Small intestine (tissue), 7 donors: ENCODE results near the gene TPGS2. TPM values are rescaled to one million over a fixed set of nuclear protein-coding genes. Genes with fewer than 3 reads are reported as not detected.
A peak's percentile ranks its signal among the peaks of the same experiment; 100 is the strongest.

Source experiments
- DNase-seq, 2 donors: peaks; one replicate each; pipeline versions ENCODE4 v3.0.0 to v3.0.0-alpha.2; 2013
- FAIRE-seq: peaks from 2 replicates; lab custom pipeline; 2012; peaks lifted over from hg19 to GRCh38; lab: Jason Lieb, UNC
- H3K27ac ChIP-seq, 3 donors: one replicate each; pipeline ENCODE4 v1.5.1; 2013; ENCODE audit warnings: low read length in 2 of 3, mild to moderate bottlenecking in 2 of 3, control low read depth in 1 of 3, inconsistent platforms in 1 of 3, low read depth in 1 of 3, moderate library complexity in 1 of 3
- H3K27me3 ChIP-seq, 3 donors: one replicate each; pipeline ENCODE4 v1.6.1; 2013; ENCODE audit warnings: low read length in 3 of 3, inconsistent platforms in 1 of 3; ENCODE audit not compliant: control insufficient read depth in 3 of 3, insufficient read depth in 3 of 3
- H3K36me3 ChIP-seq, 3 donors: one replicate each; pipeline ENCODE4 v1.6.1; 2013; ENCODE audit warnings: low read length in 3 of 3, inconsistent platforms in 1 of 3, low read depth in 1 of 3, mild to moderate bottlenecking in 1 of 3, moderate library complexity in 1 of 3; ENCODE audit not compliant: control insufficient read depth in 3 of 3, insufficient read depth in 2 of 3
- H3K4me1 ChIP-seq, 3 donors: one replicate each; pipeline ENCODE4 v1.6.1; 2013; ENCODE audit warnings: low read length in 2 of 3, inconsistent platforms in 1 of 3, low read depth in 1 of 3, mild to moderate bottlenecking in 1 of 3, moderate library complexity in 1 of 3; ENCODE audit not compliant: control insufficient read depth in 3 of 3, insufficient read depth in 2 of 3
- H3K4me3 ChIP-seq, 3 donors: one replicate each; pipeline ENCODE4 v1.5.1; 2013; ENCODE audit warnings: low read length in 3 of 3, control low read depth in 1 of 3, inconsistent platforms in 1 of 3, low read depth in 1 of 3, mild to moderate bottlenecking in 1 of 3, moderate library complexity in 1 of 3
- H3K9me3 ChIP-seq, 2 donors: one replicate each; pipeline ENCODE4 v1.6.1; 2013; ENCODE audit warnings: low read depth in 1 of 2, low read length in 1 of 2; ENCODE audit not compliant: control insufficient read depth in 2 of 2, insufficient read depth in 1 of 2
- WGBS, 3 donors: extraction: QIAGEN DNeasy Blood & Tissue Kit; methylation state at CpG; one replicate each; pipeline ENCODE4 v1.1.7; 2013; 5-methylcytosine and 5-hydroxymethylcytosine counted together
- polyA plus RNA-seq, 4 donors: library from polyadenylated mRNA; stranded (reverse) in 3 of 4; unstranded in 1 of 4; fragments of 200-250 nt in 3 of 4; fragments of 120-200 nt in 1 of 4; gene quantifications; one replicate each; pipeline versions ENCODE4 v1.2.1 to v1.2.3, GENCODE V29; 2013
- donor health status: healthy with polysubstance abuse.
- donor health status: control.
- donor health status: control.
- donor health status: Bipolar disorder and iron deficiency.
- donor health status: healthy.

TPGS2 gene
- polyA plus RNA-seq, 4 donors = 31.8 to 66.2 (median 47.3) TPM

DNA sequence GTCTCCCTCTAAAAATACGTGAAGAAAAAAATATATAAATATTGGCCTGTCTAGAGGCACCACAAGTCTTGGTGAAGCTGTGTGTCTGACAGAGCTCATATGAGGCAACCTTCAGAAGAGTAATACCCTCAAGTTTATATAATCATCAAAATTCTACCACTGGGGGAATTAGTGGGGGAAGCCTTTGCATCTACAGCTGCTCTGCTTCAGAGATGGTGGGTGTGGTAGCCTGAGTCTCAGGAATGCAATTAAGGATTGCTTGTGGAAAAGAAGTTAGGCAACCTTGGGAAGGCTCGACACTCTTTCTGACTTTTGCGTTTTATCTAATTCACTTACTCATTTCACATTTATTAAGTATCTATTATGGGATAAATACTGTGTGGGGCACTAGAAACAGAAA, 17.4 kb downstream of the TPGS2 start:
- DNase-seq = no peak
- WGBS, 3 donors = 75 to 93% (median 82%) methylated on average over 3 of the region's 3 CpGs
- no peak for FAIRE-seq

DNA sequence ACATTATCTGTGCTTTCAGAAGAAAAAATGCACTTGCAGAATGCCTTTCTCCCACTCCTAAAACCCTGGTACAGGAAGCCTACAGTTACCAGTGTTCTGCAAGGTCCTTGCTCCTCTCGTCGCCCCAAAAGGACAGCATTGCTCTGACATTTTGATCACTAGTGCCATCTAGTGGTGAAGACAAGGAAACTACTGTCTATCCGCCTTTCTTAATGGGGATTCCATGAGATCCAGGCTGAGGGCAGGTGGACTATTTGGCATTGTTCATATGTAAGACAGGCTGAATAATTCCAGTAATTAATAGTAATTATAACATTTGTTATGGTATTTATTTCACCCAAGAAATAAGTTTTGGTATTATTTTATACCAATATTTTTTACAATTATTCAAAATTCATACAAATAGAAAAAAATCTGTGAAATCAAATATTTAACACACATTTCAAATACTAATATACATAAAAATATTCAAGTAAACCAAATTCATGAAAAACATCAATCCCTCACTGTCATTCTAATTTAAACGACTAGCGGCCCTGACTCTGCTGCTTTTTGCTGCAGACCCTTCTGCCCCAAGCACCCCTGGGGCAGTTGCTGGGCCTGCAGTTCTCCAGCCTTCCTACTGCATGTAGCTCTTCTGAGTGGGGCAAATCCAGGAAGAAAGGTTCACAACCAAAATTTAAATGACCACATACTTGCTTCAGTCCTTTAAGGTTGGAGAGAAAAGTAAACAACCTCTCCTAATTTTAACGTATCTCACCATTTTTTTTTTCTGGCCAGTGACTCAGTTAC, 19.0 kb downstream of the TPGS2 start:
- peak; percentile 66 to 73 for DNase-seq
- 45% methylated on average over 6 of the region's 6 CpGs for WGBS, 3 donors

More for the DNA sequence above, 17.4 kb downstream of the TPGS2 start:
- Histone ChIP-seq H3K4me1 (no peaks in the 10 kb centered on the region), H3K27ac (no peak overlapping the region), H3K36me3 (peaks cover 0 to 27% (median 0%) of the 10 kb centered on the region in 3 donors), H3K27me3 (no peaks in the 10 kb centered on the region), H3K4me3 (no peak overlapping the region), H3K9me3 (no peaks in the 10 kb centered on the region)

DNA sequence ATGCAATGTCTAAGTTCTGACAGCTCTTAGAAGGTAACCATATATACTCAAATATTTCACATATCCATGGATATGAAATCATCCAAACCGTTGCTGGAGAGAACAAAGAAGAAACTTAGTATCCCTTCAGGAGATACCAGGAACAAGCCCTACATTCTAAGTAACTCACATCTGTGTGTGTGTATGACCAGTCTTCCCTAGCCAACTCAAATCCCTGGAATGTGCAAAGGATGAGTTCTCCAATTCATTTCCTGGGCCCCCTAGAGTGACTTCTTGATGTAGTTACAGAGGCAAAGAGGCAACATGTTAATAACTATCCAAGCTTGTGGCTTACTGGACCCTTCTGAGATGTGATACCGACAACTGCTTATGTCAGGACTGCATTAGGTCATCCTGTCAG, 20.1 kb downstream of the TPGS2 start:
- Histone ChIP-seq H3K9me3 (no peaks in the 10 kb centered on the region), H3K4me3 (no peak overlapping the region), H3K27ac (no peak overlapping the region), H3K27me3 (no peaks in the 10 kb centered on the region), H3K36me3 (peaks cover 10 to 36% (median 11%) of the 10 kb centered on the region in 3 donors), H3K4me1 (no peaks in the 10 kb centered on the region)
- WGBS, 3 donors = 90 to 94% (median 90%) methylated on average over 2 of the region's 2 CpGs
- FAIRE-seq = no peak
- no peak for DNase-seq

More for the DNA sequence above, 19.0 kb downstream of the TPGS2 start:
- no peak for FAIRE-seq
- Histone ChIP-seq H3K27me3 (no peaks in the 10 kb centered on the region), H3K9me3 (no peaks in the 10 kb centered on the region), H3K4me3 (no peak overlapping the region), H3K27ac (no peak overlapping the region), H3K36me3 (peaks cover 4 to 30% (median 7%) of the 10 kb centered on the region in 3 donors), H3K4me1 (no peaks in the 10 kb centered on the region)

DNA sequence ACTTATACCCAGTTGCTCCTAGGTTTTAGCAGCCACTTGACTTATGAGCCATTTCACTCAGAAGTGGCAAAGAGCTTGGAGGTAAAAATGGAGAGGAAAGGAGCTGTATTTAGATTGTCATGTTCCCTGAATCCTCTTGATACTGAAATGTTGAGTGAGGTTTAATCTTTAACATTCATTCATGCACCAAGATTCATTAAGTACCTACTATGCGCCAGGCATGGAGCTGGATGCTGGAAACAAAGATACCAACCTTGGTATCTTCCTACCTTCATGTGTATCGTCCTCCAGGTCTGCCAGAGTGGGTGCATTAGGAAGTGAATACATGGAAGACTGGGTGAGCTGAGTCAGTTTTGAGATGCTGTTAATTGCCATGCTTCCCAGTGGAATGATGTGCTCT, 23.7 kb downstream of the TPGS2 start:
- 98 to 100% (median 98%) methylated on average over 2 of the region's 2 CpGs for WGBS, 3 donors
- DNase-seq = no peak
- Histone ChIP-seq H3K9me3 (no peaks in the 10 kb centered on the region), H3K27ac (no peak overlapping the region), H3K36me3 (peaks cover 14 to 36% (median 15%) of the 10 kb centered on the region in 3 donors), H3K27me3 (no peaks in the 10 kb centered on the region), H3K4me3 (no peak overlapping the region), H3K4me1 (no peaks in the 10 kb centered on the region)
- FAIRE-seq = no peak

DNA sequence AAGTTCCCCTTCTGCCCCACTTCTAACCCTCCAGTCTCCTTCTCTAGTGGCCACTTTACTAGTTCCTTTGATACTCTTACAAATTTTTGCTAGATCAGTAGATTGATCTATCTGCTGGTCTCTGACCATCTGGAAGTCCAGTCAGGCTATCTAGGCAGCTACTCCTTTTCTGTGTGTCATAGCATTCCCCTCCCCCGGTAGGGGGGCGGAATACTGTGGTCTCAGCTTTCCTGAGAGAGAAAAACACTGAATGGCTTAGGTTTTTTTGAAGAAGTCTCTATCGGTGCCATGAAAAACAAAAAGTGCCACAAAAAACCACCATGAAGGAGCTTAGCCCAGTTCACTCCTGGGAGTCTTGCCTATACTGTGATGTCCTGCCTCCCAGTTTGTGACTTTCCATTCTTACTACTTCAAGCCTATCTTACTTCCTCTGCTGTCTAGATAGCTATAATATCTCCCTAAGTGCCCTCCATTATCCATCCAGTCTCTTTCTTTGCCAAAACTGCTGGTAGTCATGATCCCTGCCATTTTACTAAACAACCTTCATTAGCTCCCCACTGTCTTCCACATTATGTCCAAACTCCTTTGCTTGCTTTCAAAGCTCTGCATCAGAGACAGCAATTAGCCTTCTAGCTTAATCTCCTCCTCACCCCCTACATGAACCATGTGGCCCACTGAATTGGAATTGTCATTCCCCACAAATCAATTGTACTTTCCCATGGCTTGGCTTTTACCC, 29.9 kb downstream of the TPGS2 start:
- FAIRE-seq = no peak
- WGBS, 3 donors = 93 to 98% (median 94%) methylated on average over 3 of the region's 3 CpGs
- H3K27me3 ChIP-seq = no peaks in the 10 kb centered on the region
- no peaks in the 10 kb centered on the region for H3K4me1 ChIP-seq
- no peak overlapping the region for H3K4me3 ChIP-seq
- peaks cover 13 to 42% (median 13%) of the 10 kb centered on the region in 3 donors for H3K36me3 ChIP-seq
- no peak for DNase-seq
- H3K9me3 ChIP-seq = no peaks in the 10 kb centered on the region
- no peak overlapping the region for H3K27ac ChIP-seq

DNA sequence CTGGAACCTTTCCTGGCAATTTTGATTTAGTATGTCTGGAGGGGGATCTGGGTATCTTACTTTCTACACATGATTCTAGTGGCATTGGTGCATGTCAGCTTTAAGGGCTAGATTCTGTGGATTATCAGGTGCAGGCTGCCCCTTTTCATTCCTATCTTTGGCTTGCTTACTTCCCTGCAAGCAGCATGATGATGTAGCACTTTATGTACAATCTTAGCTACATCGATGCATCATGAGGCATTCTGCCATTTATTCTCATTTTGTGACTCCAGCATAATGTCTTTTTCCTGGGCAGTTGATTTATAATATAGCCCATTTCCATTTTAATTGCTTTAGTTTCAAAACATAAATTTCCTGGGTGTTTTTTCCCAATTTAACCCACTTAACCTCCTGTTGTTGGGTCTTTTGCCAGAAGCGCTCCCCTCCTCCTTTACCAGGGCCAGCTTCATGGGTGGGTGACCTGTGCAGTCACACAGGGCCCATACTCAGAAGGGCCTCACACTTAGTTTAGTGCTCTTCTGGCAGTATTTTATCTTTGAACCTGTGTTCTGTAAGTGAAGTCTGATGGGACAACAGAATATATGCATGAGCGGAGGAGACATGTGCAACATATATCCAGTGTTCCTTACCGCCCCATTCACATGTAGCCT, 36.0 kb downstream of the TPGS2 start:
- Histone ChIP-seq H3K4me1 (no peaks in the 10 kb centered on the region), H3K36me3 (peaks cover 2 to 38% (median 6%) of the 10 kb centered on the region in 3 donors), H3K9me3 (peaks cover 0 to 3% of the 10 kb centered on the region in 2 donors), H3K27ac (no peak overlapping the region), H3K27me3 (no peaks in the 10 kb centered on the region), H3K4me3 (no peak overlapping the region)
- no peak for DNase-seq
- 97 to 98% (median 98%) methylated on average over 4 of the region's 4 CpGs for WGBS, 3 donors
- no peak for FAIRE-seq

DNA sequence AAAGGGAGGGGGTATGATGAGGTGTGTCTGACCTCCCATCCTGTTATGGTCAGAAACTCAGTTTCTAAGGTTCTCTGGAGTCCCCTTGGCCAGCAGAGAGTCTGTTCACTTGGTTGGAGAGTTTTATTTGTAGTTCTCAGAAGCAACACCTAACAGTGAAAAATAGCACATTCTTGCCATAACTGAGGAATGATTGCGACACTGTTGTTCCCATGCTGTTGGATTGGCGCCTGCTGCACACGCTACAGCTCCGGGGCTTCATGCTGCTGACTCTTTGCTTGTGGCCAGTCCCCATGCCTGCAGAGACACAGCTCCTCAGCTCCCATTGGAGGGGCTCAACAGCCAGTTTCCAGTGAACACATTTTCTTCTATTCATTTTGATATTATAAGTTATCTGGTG, 42.1 kb downstream of the TPGS2 start:
- Histone ChIP-seq H3K4me3 (no peak overlapping the region), H3K36me3 (peaks cover 0 to 22% (median 3%) of the 10 kb centered on the region in 3 donors), H3K4me1 (no peaks in the 10 kb centered on the region), H3K9me3 (peaks cover 0 to 3% of the 10 kb centered on the region in 2 donors), H3K27me3 (no peaks in the 10 kb centered on the region), H3K27ac (no peak overlapping the region)
- FAIRE-seq (no peak), DNase-seq (no peak)
- 76 to 93% (median 91%) methylated on average over 4 of the region's 4 CpGs for WGBS, 3 donors

DNA sequence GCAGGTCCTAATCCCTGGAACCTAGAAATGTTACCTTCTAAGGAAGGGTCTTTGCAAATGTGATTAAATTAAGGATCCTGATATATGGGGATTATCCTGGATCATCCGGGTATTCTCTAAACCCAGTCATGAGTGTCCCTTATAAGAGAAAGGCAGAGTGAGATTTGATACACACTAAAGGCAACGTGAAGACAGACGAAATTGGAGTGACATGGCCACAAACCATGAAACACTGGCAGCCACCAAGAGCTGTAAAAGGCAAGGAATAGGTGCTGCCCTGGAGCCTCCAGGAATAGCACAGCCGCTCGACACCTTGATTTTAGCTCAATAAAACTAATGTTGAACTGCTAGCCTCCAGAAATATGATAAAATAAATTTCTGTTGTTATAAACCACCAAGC, 45.0 kb downstream of the TPGS2 start:
- H3K36me3 ChIP-seq = peaks cover 0 to 17% (median 2%) of the 10 kb centered on the region in 3 donors
- no peak overlapping the region for H3K4me3 ChIP-seq
- 95 to 98% (median 97%) methylated on average over 5 of the region's 5 CpGs for WGBS, 3 donors
- FAIRE-seq (no peak), DNase-seq (no peak)
- H3K4me1 ChIP-seq = no peaks in the 10 kb centered on the region
- H3K9me3 ChIP-seq = no peaks in the 10 kb centered on the region
- no peaks in the 10 kb centered on the region for H3K27me3 ChIP-seq
- no peak overlapping the region for H3K27ac ChIP-seq
